Common myeloid progenitor, CD34-positive (primary cell): Measurements from ENCODE around the gene SLC7A6OS.

Source experiments
- CTCF ChIA-PET: fragments of 350-600 bp; sonication (Branson Sonifier 250); formaldehyde crosslinking; loops from one replicate; lab custom pipeline; 2021; ENCODE audit warnings: antibody characterized with exemption; lab: Charles Lee
- POLR2A ChIA-PET: fragments of 350-600 bp; sonication (Branson Sonifier 250); formaldehyde crosslinking; loops from one replicate; lab custom pipeline; 2021; ENCODE audit warnings: antibody characterized with exemption; lab: Charles Lee
- DNase-seq, 3 donors: peaks; one replicate each; pipeline versions ENCODE4 v3.0.0 to v3.0.0-alpha.2; 2013
- H3K27ac ChIP-seq, 2 experiments: 1 replicate in 1 of 2; 2 replicates in 1 of 2; pipeline ENCODE4 v1.7.0; 2013; ENCODE audit warnings: inconsistent platforms in 2 of 2, low read length in 2 of 2, mild to moderate bottlenecking in 2 of 2, low read depth in 1 of 2, moderate library complexity in 1 of 2; ENCODE audit not compliant: severe bottlenecking in 2 of 2, insufficient read depth in 1 of 2, poor library complexity in 1 of 2
- H3K27me3 ChIP-seq, 5 experiments: replicated peaks in 2 of 5; 1 replicate in 3 of 5; 2 replicates in 2 of 5; pipeline versions ENCODE4 v1.6.1 to v1.7.0; 2013; ENCODE audit warnings: low read length in 4 of 5, mild to moderate bottlenecking in 2 of 5, moderate library complexity in 2 of 5, inconsistent platforms in 1 of 5; ENCODE audit not compliant: insufficient read depth in 5 of 5, control insufficient read depth in 4 of 5
- H3K36me3 ChIP-seq, 4 experiments: 1 replicate in 2 of 4; 2 replicates in 2 of 4; pipeline versions ENCODE4 v1.6.1 to v1.7.0; 2013; ENCODE audit warnings: low read length in 3 of 4, control low read depth in 1 of 4, mild to moderate bottlenecking in 1 of 4; ENCODE audit not compliant: control insufficient read depth in 4 of 4, insufficient read depth in 4 of 4
- H3K4me1 ChIP-seq, 4 experiments: 1 replicate in 3 of 4; 2 replicates in 1 of 4; pipeline versions ENCODE4 v1.6.1 to v1.7.1; 2013; ENCODE audit warnings: low read length in 3 of 4, mild to moderate bottlenecking in 3 of 4, control low read depth in 1 of 4, inconsistent platforms in 1 of 4, moderate library complexity in 1 of 4; ENCODE audit not compliant: control insufficient read depth in 4 of 4, insufficient read depth in 4 of 4; ENCODE audit errors: control extremely low read depth in 1 of 4
- H3K4me3 ChIP-seq, 7 experiments: 1 replicate in 4 of 7; 2 replicates in 3 of 7; pipeline versions ENCODE4 v1.5.1 to v1.7.0; 2013; ENCODE audit warnings: mild to moderate bottlenecking in 7 of 7, low read length in 6 of 7, moderate library complexity in 6 of 7, inconsistent platforms in 2 of 7, low read depth in 2 of 7, control low read depth in 1 of 7; ENCODE audit not compliant: insufficient read depth in 4 of 7, control insufficient read depth in 1 of 7; ENCODE audit errors: extremely low read depth in 1 of 7
- H3K9me3 ChIP-seq, 5 experiments: 1 replicate in 4 of 5; 2 replicates in 1 of 5; pipeline versions ENCODE4 v1.6.1 to v1.7.1; 2013; ENCODE audit warnings: low read length in 4 of 5, mild to moderate bottlenecking in 2 of 5, inconsistent platforms in 1 of 5, low read depth in 1 of 5, moderate library complexity in 1 of 5; ENCODE audit not compliant: control insufficient read depth in 4 of 5, insufficient read depth in 2 of 5; ENCODE audit errors: control extremely low read depth in 1 of 5
- WGBS: methylation state at CpG from one replicate; pipeline ENCODE4 v1.1.5; 2013; ENCODE audit not compliant: insufficient coverage; 5-methylcytosine and 5-hydroxymethylcytosine counted together

Gene SLC7A6OS

GRCh38 chr16:68356249-68356918, 45.6 kb upstream of the SLC7A6OS start:
- peak; percentile 86 to 96 (median 95) for DNase-seq
- 3% methylated on average over 25 of the region's 28 CpGs for WGBS
- Histone ChIP-seq H3K4me1 (peaks cover 0 to 49% (median 38%) of the 10 kb centered on the region in 4 experiments), H3K27me3 (no peaks in the 10 kb centered on the region), H3K27ac (no peak overlapping the region), H3K4me3 (peak overlapping the region in 4 of 7 experiments; percentile 28 to 61 (median 47)), H3K36me3 (peaks cover 3 to 74% (median 43%) of the 10 kb centered on the region in 4 experiments), H3K9me3 (no peaks in the 10 kb centered on the region)
- CTCF ChIA-PET: interaction anchor here (0.5 to 6.6 kb wide), 12 partner anchors 8 to 179 kb away, joined by 3 to 48 read pairs (median 4); no protein-coding TSS in a partner anchor
- POLR2A ChIA-PET: interaction anchor here (0.9 to 1.0 kb wide), 2 partner anchors 13 to 23 kb away, joined by 3 to 4 read pairs; no protein-coding TSS in a partner anchor

- H3K4me3 ChIP-seq: peak overlapping the region in 4 of 7 experiments; percentile 28 to 61 (median 47)
- POLR2A ChIA-PET: interaction anchor here (0.9 to 1.0 kb wide), 2 partner anchors 14 to 22 kb away, joined by 3 to 4 read pairs; no protein-coding TSS in a partner anchor
Measured at GRCh38 chr16:68355447-68356248, 44.9 kb upstream of the SLC7A6OS start.

GRCh38 chr16:68354816-68355215, 44.1 kb upstream of the SLC7A6OS start:
- ChIA-PET POLR2A (no interaction called here), CTCF (interaction anchor here (1.0 to 6.6 kb wide), 6 partner anchors 9 to 181 kb away, joined by 3 to 48 read pairs (median 4); no protein-coding TSS in a partner anchor)
- H3K9me3 ChIP-seq: no peaks in the 10 kb centered on the region
- no peak overlapping the region for H3K27ac ChIP-seq
- WGBS: 98% methylated on average over 9 of the region's 9 CpGs
- peaks cover 6 to 79% (median 50%) of the 10 kb centered on the region in 4 experiments for H3K36me3 ChIP-seq
- H3K27me3 ChIP-seq: no peaks in the 10 kb centered on the region
- no peak overlapping the region for H3K4me3 ChIP-seq
- DNase-seq: no peak
- peaks cover 0 to 49% (median 38%) of the 10 kb centered on the region in 4 experiments for H3K4me1 ChIP-seq

More at GRCh38 chr16:68355447-68356248, 44.9 kb upstream of the SLC7A6OS start:
- Histone ChIP-seq H3K36me3 (peaks cover 3 to 77% (median 47%) of the 10 kb centered on the region in 4 experiments), H3K4me1 (peaks cover 0 to 49% (median 38%) of the 10 kb centered on the region in 4 experiments), H3K27me3 (no peaks in the 10 kb centered on the region), H3K27ac (no peak overlapping the region), H3K9me3 (no peaks in the 10 kb centered on the region)
- CTCF ChIA-PET: interaction anchor here (1.0 to 6.6 kb wide), 11 partner anchors 8 to 180 kb away, joined by 3 to 48 read pairs (median 4); no protein-coding TSS in a partner anchor
- DNase-seq: peak in 2 of 3 donors; percentile 30 to 49
- 68% methylated on average over 20 of the region's 28 CpGs for WGBS

GRCh38 chr16:68353366-68353765, 42.6 kb upstream of the SLC7A6OS start:
- peaks cover 0 to 37% (median 34%) of the 10 kb centered on the region in 4 experiments for H3K4me1 ChIP-seq
- H3K27ac ChIP-seq: no peak overlapping the region
- POLR2A ChIA-PET: no interaction called here
- no peak for DNase-seq
- WGBS: 94% methylated on average over 13 of the region's 13 CpGs
- H3K36me3 ChIP-seq: peaks cover 6 to 84% (median 59%) of the 10 kb centered on the region in 4 experiments
- H3K4me3 ChIP-seq: no peak overlapping the region
- H3K27me3 ChIP-seq: no peaks in the 10 kb centered on the region
- CTCF ChIA-PET: interaction anchor here (1.0 to 6.6 kb wide), 2 partner anchors 16 to 36 kb away, joined by 3 to 48 read pairs; no protein-coding TSS in a partner anchor
- no peaks in the 10 kb centered on the region for H3K9me3 ChIP-seq

- no peak for DNase-seq
- H3K27me3 ChIP-seq: no peaks in the 10 kb centered on the region
- peaks cover 0 to 24% (median 21%) of the 10 kb centered on the region in 4 experiments for H3K4me1 ChIP-seq
- H3K9me3 ChIP-seq: no peaks in the 10 kb centered on the region
- H3K36me3 ChIP-seq: peaks cover 7 to 86% (median 63%) of the 10 kb centered on the region in 4 experiments
- ChIA-PET CTCF (interaction anchor here (6.6 kb wide), 1 partner anchor 17 kb away, joined by 48 read pairs; no protein-coding TSS in a partner anchor), POLR2A (no interaction called here)
- 98% methylated on average over 11 of the region's 11 CpGs for WGBS
- H3K4me3 ChIP-seq: no peak overlapping the region
- no peak overlapping the region for H3K27ac ChIP-seq
Measured at GRCh38 chr16:68351991-68352431, 41.3 kb upstream of the SLC7A6OS start.

GRCh38 chr16:68351463-68351862, 40.7 kb upstream of the SLC7A6OS start:
- no peak for DNase-seq
- no peak overlapping the region for H3K27ac ChIP-seq
- H3K9me3 ChIP-seq: no peaks in the 10 kb centered on the region
- H3K27me3 ChIP-seq: no peaks in the 10 kb centered on the region
- no peak overlapping the region for H3K4me3 ChIP-seq
- over 99% methylated on average over 11 of the region's 11 CpGs for WGBS
- CTCF ChIA-PET: no interaction called here
- H3K36me3 ChIP-seq: peaks cover 8 to 87% (median 64%) of the 10 kb centered on the region in 4 experiments
- H3K4me1 ChIP-seq: peaks cover 0 to 20% (median 16%) of the 10 kb centered on the region in 4 experiments
- POLR2A ChIA-PET: no interaction called here
